Measurements from ENCODE around the gene LGR5.
"Not testable (repeated sequence)": the region's sequence is repeated elsewhere in the genome, so short reads cannot be mapped to it uniquely, and the experiment has no call there.

DNA sequence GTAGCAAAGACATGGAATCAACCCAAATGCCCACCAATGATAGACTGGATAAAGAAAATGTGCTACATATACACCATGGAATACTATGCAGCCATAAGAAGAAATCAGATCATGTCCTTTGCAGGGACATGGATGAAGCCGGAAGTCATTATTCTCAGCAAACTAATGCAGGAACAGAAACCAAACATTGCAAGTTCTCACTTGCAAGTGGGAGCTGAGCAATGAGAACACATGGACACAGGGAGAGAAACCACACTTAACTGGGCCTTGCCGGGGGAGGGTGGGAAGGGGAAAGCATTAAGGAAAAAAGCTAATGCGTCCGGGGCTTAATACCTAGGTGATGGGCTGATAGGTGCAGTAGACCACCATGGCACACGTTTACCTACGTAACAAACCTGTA, 130.3 kb downstream of the LGR5 start:
- TF ChIP-seq, protein P1, sequence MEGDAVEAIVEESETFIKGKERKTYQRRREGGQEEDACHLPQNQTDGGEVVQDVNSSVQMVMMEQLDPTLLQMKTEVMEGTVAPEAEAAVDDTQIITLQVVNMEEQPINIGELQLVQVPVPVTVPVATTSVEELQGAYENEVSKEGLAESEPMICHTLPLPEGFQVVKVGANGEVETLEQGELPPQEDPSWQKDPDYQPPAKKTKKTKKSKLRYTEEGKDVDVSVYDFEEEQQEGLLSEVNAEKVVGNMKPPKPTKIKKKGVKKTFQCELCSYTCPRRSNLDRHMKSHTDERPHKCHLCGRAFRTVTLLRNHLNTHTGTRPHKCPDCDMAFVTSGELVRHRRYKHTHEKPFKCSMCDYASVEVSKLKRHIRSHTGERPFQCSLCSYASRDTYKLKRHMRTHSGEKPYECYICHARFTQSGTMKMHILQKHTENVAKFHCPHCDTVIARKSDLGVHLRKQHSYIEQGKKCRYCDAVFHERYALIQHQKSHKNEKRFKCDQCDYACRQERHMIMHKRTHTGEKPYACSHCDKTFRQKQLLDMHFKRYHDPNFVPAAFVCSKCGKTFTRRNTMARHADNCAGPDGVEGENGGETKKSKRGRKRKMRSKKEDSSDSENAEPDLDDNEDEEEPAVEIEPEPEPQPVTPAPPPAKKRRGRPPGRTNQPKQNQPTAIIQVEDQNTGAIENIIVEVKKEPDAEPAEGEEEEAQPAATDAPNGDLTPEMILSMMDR (optimal IDR thresholded peaks at IDR 0.05 in 1 of 3, IDR thresholded peaks at IDR 0.05 in 1 of 3, conservative IDR thresholded peaks at IDR 0.05 in 1 of 3; ENCODE audit: extremely low read depth in 1 of 3, insufficient read depth in 2 of 3, low read length in 3 of 3), result not testable (repeated sequence)
- TF ChIP-seq EZH2 (IDR thresholded peaks at IDR 0.05; ENCODE audit: low read length), result not testable (repeated sequence)
